Measurements from ENCODE around the gene NBEAL1.
"Not testable (repeated sequence)": the region's sequence is repeated elsewhere in the genome, so short reads cannot be mapped to it uniquely, and the experiment has no call there.

NBEAL1 gene

DNA sequence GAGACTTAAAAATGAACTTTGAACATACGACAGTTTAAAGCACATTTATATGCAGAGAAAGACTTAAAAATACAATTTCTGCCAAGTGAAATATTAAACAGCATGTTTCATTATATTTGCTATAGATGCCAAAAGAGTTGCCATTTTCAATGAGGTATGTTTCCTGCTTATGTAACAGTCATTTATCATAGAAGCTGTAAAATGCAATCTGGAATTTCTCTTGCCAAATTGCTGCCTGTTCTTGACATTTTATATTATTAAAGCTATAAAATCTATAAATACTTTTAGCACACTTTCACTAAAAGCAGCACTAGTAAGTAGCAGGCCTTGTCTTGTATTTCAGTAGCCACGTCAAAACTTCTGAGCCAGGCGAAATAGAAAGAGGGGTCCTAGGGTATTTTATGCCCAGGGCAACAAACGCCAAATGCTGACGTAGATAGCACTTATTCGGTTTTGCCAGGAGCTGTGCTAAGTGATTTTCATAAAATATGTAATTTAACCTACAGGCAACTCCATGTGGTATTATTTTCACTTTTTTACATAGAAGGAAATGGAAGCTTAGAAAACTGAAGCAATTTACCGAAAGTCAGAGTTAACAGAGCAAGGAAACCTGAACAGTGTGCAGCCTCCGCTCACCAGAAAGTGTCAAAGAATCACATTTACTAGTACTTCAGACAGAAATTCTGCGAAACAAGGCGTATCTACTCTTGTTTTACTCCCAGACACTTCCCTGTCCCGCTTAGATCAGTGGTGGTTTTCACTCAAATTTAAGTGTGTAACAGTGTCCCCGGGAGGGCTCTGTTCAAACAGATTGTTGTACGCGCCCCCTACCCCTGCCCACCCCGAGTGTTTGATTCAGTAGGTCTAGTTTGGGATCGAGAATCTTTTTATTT, 222.9 kb downstream of the NBEAL1 start:
- no peak for DNase-seq (ENCODE audit: low spot score)

DNA sequence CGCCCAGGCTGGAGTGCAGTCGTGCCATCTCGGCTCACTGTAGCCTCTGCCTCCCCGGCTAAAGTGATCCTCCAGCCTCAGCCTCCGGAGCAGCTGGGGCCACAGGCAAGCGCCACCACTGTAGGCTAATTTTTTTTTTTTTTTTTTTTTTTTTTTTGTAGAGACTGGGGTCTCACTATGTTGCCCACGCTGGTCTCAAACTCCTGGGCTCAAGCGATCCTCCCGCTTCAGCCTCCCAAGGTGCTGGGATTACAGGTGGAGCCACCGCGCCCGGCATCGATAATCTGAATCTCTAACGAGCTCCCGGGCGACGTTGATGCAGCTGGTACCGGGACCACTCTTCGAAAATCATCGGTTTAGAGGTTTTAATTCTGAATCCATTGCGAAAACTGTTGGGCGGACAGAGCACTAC, 223.6 kb downstream of the NBEAL1 start:
- peak; percentile 49 for DNase-seq (ENCODE audit: low spot score)

DNA sequence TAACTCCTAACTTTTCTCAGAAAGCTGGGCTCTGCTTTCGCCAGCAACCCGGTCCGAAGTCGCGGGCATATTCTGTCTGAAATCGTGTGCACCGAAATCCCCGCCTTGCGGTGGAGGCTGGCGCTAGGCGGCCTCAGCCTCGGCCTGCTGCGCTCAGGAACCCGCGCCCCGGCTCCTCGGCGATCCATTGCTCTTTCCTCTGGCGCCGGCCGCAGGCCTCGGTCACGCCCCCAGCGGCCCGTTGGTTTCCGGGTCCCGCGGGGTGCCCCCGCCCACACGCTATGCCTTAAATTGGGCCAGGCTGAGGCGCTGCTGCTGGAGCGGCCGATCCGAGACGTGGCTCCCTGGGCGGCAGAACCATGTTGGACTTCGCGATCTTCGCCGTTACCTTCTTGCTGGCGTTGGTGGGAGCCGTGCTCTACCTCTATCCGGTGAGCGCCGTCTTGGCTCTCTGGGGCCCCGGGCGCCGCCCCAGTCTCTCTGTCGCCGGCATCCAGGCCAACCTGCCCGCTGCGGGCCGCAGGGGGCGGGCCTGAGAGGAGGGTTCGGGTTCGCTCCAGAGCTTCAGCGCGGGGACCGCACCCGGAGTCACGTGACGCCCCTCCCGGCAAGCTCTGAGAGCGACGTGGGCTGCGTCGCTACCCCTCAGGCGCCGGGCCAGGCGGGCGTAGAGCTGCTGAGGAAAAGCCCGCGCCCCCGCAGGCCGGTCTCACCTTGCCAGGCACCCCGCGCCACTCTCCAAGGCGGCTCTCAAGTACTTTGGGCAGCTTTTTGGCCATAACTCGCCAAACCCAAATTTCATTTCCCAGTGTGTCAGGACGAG, 224.2 kb downstream of the NBEAL1 start, which contains the start of gene CYP20A1:
Gene CYP20A1 (plus strand): TSS at position 315 of the 823 bp plus-strand sequence. CDS start 45 bp downstream, at position 360.
- DNase-seq (ENCODE audit: low spot score) = peak; percentile 97

DNA sequence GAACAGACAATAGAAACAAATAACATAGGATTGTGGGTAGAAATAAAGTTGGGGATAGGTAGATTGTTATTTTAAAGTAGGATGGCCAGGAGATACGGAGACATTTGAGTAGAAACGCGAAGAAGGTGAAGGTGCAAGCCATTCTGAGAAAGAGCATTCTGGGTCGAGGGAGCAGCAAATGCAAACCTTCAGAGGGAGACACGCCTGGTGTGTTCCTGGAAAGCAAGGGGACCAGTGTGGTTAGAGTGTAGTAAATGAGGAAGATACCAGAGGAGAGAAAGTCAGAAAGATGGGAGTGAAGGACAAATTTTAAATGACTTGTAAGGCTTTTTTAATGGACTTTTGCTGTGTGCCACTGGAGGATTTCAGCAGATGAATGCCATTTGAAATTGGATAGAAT, 225.8 kb downstream of the NBEAL1 start:
- no peak for DNase-seq (ENCODE audit: low spot score)

DNA sequence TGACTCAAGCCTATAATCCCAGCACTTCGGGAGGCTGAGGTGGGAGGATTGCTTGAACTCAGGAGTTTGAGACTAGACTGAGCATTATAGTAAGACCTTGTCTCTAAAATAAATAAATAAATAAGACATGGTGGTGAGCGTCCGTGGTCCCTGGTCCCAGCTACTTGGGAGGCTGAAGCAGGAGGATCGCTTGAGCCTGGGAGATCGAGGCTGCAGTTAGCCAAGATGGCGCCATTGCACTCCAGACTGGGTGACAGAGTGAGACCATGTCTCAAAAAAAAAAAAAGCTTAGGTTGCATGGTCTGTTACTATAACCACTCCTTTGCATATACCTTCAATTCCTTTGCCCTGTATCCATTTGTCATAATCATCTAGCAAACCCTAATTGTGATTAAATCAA, 227.8 kb downstream of the NBEAL1 start:
- no peak for DNase-seq (ENCODE audit: low spot score)

DNA sequence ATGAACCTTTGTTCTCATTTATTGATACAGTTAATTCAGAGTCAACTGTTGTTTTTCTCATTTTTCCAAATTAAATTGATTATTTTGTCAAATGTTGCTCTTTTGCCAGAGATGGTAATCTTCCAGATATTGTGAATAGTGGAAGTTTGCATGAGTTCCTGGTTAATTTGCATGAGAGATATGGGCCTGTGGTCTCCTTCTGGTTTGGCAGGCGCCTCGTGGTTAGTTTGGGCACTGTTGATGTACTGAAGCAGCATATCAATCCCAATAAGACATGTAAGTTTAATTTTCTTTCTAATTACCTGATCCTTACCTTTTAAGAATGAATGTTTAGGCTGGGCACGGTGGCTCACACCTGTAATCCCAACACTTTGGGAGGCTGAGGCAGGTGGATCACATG, 232.0 kb downstream of the NBEAL1 start:
- DNase-seq (ENCODE audit: low spot score) = no peak

DNA sequence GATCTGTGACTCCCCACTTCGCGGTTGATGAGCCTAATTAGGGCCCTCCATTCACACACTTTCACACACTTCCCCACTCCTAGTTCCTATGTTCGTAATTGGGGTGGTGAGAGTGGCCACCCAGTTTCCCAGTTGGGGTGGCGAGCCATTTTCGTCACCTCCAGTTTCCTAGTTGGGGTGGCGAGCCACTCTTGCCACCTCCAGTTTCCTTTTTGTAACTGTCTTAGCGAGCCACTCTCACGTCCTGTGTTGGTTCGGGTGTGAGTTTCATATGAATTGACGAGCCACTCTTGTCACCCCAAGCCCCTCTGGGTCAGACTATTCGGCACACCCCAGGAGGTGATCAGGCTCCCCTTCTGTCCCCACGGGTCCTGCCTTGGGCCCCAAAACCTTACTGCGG, 238.1 kb downstream of the NBEAL1 start:
- no peak for DNase-seq (ENCODE audit: low spot score)

DNA sequence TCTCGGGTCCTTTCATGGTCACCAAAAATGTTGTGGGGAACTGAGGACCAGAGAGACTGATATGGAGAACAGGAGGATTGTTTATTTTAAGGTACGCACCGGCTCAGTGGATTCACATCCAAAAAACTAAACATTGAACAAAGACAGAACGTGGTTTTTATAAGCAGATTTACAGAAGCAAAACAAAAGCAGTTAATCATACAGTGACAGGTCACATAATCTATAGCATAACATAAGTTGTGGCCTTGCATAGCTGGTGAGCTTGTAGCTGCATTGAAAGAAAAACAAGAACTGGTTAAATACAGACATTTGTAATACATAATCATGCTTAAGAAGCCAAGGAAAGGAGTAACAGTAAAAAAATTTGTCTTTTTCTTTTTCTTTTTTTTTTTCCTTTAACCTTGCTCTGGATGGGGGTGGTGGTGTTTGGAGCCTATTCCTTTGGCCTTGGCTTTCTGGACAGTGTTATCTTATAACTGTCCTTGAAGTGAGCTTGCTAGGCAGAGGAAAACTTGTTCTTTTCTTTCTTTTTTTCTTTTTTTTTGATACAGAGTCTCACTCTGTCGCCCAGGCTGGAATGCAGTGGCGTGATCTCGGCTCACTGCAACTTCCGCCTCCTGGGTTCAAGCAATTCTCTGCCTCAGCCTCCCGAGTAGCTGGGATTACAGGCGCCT, 238.9 kb downstream of the NBEAL1 start:
- not testable (repeated sequence) for DNase-seq (ENCODE audit: low spot score)

DNA sequence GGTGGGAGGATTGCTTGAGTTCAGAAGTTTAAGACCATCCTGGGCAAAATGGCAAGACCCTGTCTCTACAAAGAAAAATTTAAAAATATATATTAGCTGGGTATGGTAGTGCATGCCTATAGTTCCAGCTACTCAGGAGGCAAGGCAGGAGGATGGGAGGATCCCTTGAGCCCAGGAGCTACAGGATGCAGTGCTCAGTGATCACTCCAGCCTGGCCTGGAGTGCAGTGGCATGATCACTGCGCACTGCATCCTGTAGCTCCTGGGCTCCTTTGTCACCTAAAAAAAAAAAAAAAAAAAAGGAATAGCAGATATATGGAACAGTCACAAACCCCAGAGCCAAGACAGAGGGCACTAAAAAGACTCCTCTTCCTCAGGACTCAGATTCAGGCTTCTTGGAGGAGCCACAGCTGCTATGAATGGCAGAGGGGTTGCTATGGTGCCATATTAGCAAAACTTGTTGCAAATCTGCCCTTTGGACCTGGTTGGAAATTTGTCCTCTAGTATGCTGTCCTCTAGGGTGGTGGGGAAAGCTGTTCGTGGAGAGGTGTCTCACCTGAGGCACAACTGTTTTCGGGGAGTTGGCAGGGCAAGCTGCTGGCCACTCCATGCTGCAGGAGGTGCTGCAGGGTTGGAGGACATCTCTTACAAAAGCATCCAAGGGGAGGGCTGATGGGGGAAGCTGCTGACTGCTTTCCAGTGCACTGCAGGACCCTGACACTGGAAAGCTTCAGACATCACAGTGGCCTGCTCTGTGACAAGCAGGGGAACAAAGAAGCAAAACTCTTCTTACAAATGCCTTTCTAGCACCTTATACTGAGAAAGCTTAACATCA, 246.9 kb downstream of the NBEAL1 start:
- no peak for DNase-seq (ENCODE audit: low spot score)

Measured in ecto neural progenitor cell (in vitro differentiated cells).